Esophagus squamous epithelium (tissue), 5 donors: ENCODE measurements around the gene ELOF1. TPM values are rescaled to one million over a fixed set of nuclear protein-coding genes. Genes with fewer than 3 reads are reported as not detected.

ENCODE experiments used
- DNase-seq: peaks from one replicate; lab custom pipeline; 2025; lab: John Stamatoyannopoulos, UW
- H3K27ac ChIP-seq, 4 donors: fragments of 200-600 bp; sonication (generic); one replicate each; pipeline ENCODE4 v1.5.1; 2016 to 2019; ENCODE audit warnings: mild to moderate bottlenecking in 1 of 4
- H3K27me3 ChIP-seq, 4 donors: fragments of 200-600 bp; sonication (generic); 1 replicate in 3 of 4; 2 replicates in 1 of 4; pipeline versions ENCODE4 v1.5.1 to v1.6.0; 2017 to 2021; ENCODE audit warnings: antibody characterized with exemption in 1 of 4
- H3K36me3 ChIP-seq, 3 donors: fragments of 200-600 bp; sonication (generic); one replicate each; pipeline ENCODE4 v1.5.1; 2016 to 2019
- H3K4me1 ChIP-seq, 3 donors: fragments of 200-600 bp; sonication (generic); one replicate each; pipeline ENCODE4 v1.5.1; 2017 to 2019
- H3K4me3 ChIP-seq, 4 donors: fragments of 200-600 bp; sonication (generic); 1 replicate in 3 of 4; 2 replicates in 1 of 4; pipeline ENCODE4 v1.5.1; 2016 to 2019; ENCODE audit warnings: mild to moderate bottlenecking in 2 of 4, moderate library complexity in 1 of 4
- H3K9me3 ChIP-seq, 3 donors: fragments of 200-600 bp; sonication (generic); one replicate each; pipeline ENCODE4 v1.5.1; 2016 to 2019
- POLR2A ChIP-seq, 4 donors: fragments of 450-650 bp; IDR thresholded peaks; one replicate each; pipeline ENCODE4 v1.6.1; 2017; ENCODE audit warnings: antibody characterized with exemption in 4 of 4, mild to moderate bottlenecking in 4 of 4, moderate library complexity in 3 of 4
- whole genome bisulfite sequencing, 2 donors: methylation state at CpG; one replicate each; pipeline ENCODE4 v1.1.5; 2018; 5-methylcytosine and 5-hydroxymethylcytosine counted together
- intact Hi-C: fragments of 100-400 bp; cut with DNase I; formaldehyde crosslinking; loops from one replicate; pipeline ENCODE4 v1.15.0; 2022
- total RNA-seq, 4 donors: library from RNA; depleted of rRNA; stranded (reverse); fragments of >200 nt; gene quantifications; one replicate each; pipeline ENCODE4 v1.1.0, GENCODE V29; 2016
- TF ChIP-seq, protein P1 (sequence below), 6 experiments: fragments of 450-650 bp in 4 of 6; fragments of 200-600 bp in 2 of 6; sonication (generic) in 2 of 6; IDR thresholded peaks; one replicate each; pipeline ENCODE4 v1.5.1; 2016 to 2019; ENCODE audit warnings: antibody characterized with exemption in 6 of 6, mild to moderate bottlenecking in 4 of 6, moderate library complexity in 4 of 6
- donor health status: DM: yes; HTN: yes; CAD: no.

The ELOF1 gene
- total RNA-seq, 4 donors from 2014 or later: 21.7 to 31.6 (median 28.6) TPM

DNA sequence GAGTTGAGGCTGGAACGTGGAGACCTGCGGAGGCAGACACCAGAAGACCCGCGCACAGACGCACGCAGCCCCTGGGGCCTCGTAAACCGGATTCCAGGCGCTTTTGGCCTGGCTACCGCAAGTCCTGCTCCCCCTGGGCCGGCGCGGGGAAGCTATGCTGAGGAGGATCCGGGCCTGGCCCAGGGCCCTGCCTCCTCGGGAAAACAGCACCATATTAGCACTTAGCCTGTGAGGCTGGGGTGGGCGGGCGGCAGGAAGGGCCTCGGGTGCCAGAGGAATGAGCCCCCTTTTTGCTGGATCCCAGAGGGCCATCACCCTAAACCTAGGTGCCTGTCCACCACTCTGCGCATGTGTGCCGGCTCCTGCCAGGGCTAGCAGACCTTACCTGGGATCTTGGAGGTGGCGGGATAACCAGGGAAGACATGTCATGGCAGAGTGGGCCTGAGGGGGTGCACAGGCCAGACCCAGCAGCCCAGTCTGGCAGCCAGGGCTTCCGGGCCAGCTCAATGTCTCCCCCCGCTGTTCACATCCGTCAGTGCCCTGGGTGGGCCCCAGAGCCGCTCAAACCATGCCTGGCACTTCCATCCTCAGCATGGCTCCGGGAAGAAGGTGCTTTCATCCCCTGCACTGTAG, 7.3 kb downstream of the ELOF1 start:
- peaks cover 0 to 6% (median 2%) of the 10 kb centered on the region in 3 donors for H3K4me1 ChIP-seq
- intact Hi-C loops: no loop called here
- TF ChIP-seq POLR2A (IDR thresholded peaks at IDR 0.05): peak in 1 of 4 donors; percentile 22
- TF ChIP-seq, protein P1, sequence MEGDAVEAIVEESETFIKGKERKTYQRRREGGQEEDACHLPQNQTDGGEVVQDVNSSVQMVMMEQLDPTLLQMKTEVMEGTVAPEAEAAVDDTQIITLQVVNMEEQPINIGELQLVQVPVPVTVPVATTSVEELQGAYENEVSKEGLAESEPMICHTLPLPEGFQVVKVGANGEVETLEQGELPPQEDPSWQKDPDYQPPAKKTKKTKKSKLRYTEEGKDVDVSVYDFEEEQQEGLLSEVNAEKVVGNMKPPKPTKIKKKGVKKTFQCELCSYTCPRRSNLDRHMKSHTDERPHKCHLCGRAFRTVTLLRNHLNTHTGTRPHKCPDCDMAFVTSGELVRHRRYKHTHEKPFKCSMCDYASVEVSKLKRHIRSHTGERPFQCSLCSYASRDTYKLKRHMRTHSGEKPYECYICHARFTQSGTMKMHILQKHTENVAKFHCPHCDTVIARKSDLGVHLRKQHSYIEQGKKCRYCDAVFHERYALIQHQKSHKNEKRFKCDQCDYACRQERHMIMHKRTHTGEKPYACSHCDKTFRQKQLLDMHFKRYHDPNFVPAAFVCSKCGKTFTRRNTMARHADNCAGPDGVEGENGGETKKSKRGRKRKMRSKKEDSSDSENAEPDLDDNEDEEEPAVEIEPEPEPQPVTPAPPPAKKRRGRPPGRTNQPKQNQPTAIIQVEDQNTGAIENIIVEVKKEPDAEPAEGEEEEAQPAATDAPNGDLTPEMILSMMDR (IDR thresholded peaks at IDR 0.05): peak in 2 of 6 experiments; percentile 4 to 5
- WGBS, 2 donors: 76 to 93% methylated on average over 3 to 5 of the region's 26 CpGs
- H3K4me3 ChIP-seq: no peak overlapping the region
- H3K36me3 ChIP-seq: peaks cover 11 to 57% (median 12%) of the 10 kb centered on the region in 3 donors
- peak overlapping the region; percentile 61 to 84 (median 78) for H3K27ac ChIP-seq
- no peak for DNase-seq
- H3K9me3 ChIP-seq: no peaks in the 10 kb centered on the region
- H3K27me3 ChIP-seq: no peaks in the 10 kb centered on the region

DNA sequence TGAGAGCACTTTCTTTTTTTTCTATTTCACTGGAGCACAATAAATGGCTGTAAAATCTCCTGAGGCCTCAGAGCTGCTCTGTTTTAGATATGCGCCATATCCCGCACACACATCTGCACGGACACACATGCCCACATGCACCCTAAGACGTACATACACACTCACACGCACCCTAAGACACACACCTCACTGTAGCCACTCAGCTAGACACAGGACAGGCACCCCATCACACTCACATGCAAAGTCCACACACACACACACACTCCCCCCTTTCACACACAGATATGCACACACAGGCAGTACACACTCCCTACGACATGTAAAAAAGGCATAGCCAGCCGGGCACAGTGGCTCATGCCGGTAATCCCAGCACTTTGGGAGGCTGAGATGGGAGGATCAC, 8.8 kb downstream of the ELOF1 start:
- Histone ChIP-seq H3K4me3 (no peak overlapping the region), H3K27ac (peak overlapping the region in 3 of 4 donors; percentile 30 to 38 (median 36)), H3K27me3 (no peaks in the 10 kb centered on the region), H3K9me3 (no peaks in the 10 kb centered on the region), H3K36me3 (peaks cover 11 to 44% (median 12%) of the 10 kb centered on the region in 3 donors), H3K4me1 (no peaks in the 10 kb centered on the region)
- intact Hi-C loops: no loop called here
- no peak for TF ChIP-seq POLR2A (IDR thresholded peaks at IDR 0.05)
- TF ChIP-seq, protein P1 (IDR thresholded peaks at IDR 0.05): no peak
- DNase-seq: no peak
- 84 to 88% methylated on average over 6 to 7 of the region's 8 CpGs for WGBS, 2 donors

DNA sequence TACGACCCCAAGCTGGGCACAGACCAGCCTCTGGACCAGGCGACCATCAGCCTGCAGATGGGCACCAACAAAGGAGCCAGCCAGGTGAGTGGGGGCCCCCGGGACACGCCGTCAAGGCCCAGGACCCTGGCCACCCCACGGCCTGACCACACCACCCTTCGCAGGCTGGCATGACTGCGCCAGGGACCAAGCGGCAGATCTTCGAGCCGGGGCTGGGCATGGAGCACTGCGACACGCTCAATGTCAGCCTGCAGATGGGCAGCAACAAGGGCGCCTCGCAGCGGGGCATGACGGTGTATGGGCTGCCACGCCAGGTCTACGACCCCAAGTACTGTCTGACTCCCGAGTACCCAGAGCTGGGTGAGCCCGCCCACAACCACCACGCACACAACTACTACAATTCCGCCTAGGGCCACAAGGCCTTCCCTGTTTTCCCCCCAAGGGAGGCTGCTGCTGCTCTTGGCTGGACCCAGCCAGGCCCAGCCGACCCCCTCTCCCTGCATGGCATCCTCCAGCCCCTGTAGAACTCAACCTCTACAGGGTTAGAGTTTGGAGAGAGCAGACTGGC, 9.6 kb downstream of the ELOF1 start:
- H3K36me3 ChIP-seq: peaks cover 10 to 36% (median 10%) of the 10 kb centered on the region in 3 donors
- no peaks in the 10 kb centered on the region for H3K27me3 ChIP-seq
- intact Hi-C loops: no loop called here
- H3K4me3 ChIP-seq: no peak overlapping the region
- DNase-seq: no peak
- 58 to 75% methylated on average over 6 to 15 of the region's 24 CpGs for WGBS, 2 donors
- no peaks in the 10 kb centered on the region for H3K4me1 ChIP-seq
- no peaks in the 10 kb centered on the region for H3K9me3 ChIP-seq
- TF ChIP-seq, protein P1 (IDR thresholded peaks at IDR 0.05): no peak
- no peak for TF ChIP-seq POLR2A (IDR thresholded peaks at IDR 0.05)
- no peak overlapping the region for H3K27ac ChIP-seq

DNA sequence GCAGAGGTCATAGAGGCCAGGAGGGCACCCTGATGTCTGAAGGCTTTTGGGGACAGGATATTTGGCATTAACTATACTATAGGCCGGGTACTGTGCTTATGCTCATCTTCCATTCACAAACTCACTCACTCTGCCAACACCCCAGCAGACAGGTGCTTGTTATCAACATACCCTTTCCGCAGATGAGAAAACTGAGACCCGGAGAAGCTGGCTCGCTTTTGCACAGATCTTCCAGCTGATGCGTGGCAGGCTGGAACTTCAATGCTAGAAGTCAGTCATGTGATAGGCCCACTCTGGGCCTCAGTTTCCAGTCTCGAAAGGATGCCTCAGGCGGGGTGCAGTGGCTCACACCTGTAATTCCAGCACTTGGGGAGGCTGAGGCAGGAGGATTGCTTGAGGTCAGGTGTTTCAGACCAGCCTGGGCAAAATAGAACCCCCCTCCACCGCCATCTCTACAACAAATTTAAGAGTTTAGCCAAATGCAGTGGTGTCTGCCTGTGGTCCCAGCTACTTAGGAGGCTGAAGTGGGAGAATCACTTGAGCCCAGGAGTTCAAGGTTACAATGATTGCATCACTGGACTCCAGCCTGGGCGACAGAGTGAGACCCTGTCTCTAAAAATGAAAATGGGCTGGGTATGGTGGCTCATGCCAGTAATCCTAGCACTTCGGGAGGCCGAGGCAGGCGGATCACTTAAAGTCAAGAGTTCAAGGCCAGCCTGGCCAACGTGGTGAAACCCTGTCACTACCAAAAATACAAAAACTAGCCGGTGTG, 10.9 kb downstream of the ELOF1 start:
- DNase-seq: no peak
- H3K36me3 ChIP-seq: peaks cover 0 to 23% (median 3%) of the 10 kb centered on the region in 3 donors

More for the DNA sequence above, 10.9 kb downstream of the ELOF1 start:
- no peaks in the 10 kb centered on the region for H3K27me3 ChIP-seq
- intact Hi-C loops: no loop called here
- 85 to 89% methylated on average over 12 of the region's 14 CpGs for WGBS, 2 donors
- no peak for TF ChIP-seq POLR2A (IDR thresholded peaks at IDR 0.05)
- TF ChIP-seq, protein P1 (IDR thresholded peaks at IDR 0.05): no peak
- no peak overlapping the region for H3K4me3 ChIP-seq
- no peaks in the 10 kb centered on the region for H3K4me1 ChIP-seq
- H3K9me3 ChIP-seq: no peaks in the 10 kb centered on the region
- no peak overlapping the region for H3K27ac ChIP-seq
